ENCODE measurements around the gene FIGNL1. TPM values are rescaled to one million over a fixed set of nuclear protein-coding genes. Genes with fewer than 3 reads are reported as not detected.
A peak's percentile ranks its signal among the peaks of the same experiment; 100 is the strongest.

Gene FIGNL1
- total RNA-seq = 10 to 100 TPM in 3 of 4 donors, 1 to 10 TPM in 1; 6.6 to 22.8 (median 22.1) TPM

DNA sequence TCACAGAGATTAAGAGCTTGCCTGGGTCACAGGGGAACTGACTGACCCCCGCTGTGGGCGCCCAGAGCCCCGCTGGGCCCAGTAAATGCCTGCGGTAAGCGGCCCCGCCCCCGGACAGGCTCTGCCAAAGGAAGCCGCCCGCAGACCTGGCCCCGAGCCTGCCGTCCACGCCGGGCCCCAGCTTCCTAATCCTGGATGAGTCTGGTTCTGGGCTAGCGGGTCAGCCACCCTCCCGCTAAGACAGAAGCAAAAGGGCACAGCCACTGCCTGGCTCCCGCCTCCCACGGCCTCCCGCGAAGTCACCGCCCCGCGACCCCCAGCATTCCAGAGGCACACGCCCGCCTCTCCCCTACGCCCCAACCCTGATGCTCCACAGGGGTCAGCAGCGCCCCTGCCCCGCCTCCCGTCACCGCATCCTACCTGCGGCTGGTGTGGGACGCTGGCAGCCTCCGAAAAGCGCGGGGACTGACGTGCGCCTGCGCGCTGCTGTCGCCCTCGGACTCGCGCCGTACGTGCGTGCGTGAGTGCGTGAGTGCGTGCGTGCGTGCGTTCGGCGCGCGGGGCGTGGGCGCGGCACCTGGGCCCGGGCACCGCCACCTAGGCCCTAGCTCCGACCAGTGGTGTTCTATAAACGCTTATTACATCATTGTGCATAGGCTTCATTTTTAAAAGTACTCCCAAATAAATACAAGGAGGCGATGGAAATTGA, at the start of gene FIGNL1:
Gene FIGNL1, minus strand, starts transcription at position 470 of the 709 bp plus-strand sequence. CDS start 3,063 bp downstream, outside the sequence.
- peaks cover 0 to 20% (median 0%) of the 10 kb centered on the region in 3 donors for H3K36me3 ChIP-seq
- 0% methylated on average over 10 of the region's 63 CpGs; no CpG with 5 or more reads in 1 of the 2 donors for WGBS, 2 donors

GRCh38 chr7:50499092-50499491, 48.9 kb upstream of the FIGNL1 start:
- Histone ChIP-seq H3K27me3 (peaks cover 0 to 35% (median 0%) of the 10 kb centered on the region in 4 donors), H3K9me3 (no peaks in the 10 kb centered on the region), H3K27ac (no peak overlapping the region), H3K4me1 (peaks cover 0 to 34% (median 25%) of the 10 kb centered on the region in 3 donors), H3K36me3 (no peaks in the 10 kb centered on the region), H3K4me3 (no peak overlapping the region)
- WGBS, 2 donors = 77 to 84% methylated on average over 4 of the region's 6 CpGs
- intact Hi-C loops (cut with DNase I) = no loop called here
- no peak for DNase-seq
- no peak for TF ChIP-seq POLR2A (IDR thresholded peaks at IDR 0.05)
- TF ChIP-seq CTCF (IDR thresholded peaks at IDR 0.05) = no peak

More for the DNA sequence above, at the start of gene FIGNL1:
- no peak for DNase-seq
- Histone ChIP-seq H3K4me1 (peaks cover 9 to 44% (median 19%) of the 10 kb centered on the region in 3 donors), H3K9me3 (no peaks in the 10 kb centered on the region), H3K27ac (peak within 1 kb of the TSS; percentile 87 to 91 (median 90)), H3K27me3 (no peaks in the 10 kb centered on the region), H3K4me3 (peak within 1 kb of the TSS; percentile 70 to 93 (median 78))
- TF ChIP-seq CTCF (IDR thresholded peaks at IDR 0.05) (peak in 1 of 6 experiments; percentile 24), POLR2A (IDR thresholded peaks at IDR 0.05) (peak in 2 of 4 donors; percentile 18 to 50)
- intact Hi-C loops (cut with DNase I) = no loop called here

DNA sequence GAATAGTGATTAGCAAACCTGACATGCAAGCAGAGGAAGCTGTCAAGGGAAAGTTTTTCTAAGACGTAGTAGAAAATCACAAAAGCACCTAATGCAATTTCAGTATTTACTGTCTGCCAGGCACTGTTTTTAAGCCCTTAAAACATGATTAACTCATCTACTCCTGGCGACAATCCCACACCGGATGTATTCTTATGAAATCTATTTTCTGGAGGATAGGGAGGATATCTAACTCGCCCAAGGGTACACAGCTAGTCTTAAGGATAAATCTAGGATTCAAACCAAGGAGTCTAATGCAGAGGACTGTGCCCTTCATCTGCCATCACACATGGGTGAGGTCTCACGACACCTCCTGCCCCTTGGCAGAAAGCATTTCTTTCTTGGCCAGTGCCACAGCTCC, 47.8 kb upstream of the FIGNL1 start:
- TF ChIP-seq CTCF (IDR thresholded peaks at IDR 0.05) (no peak), POLR2A (IDR thresholded peaks at IDR 0.05) (no peak)
- Histone ChIP-seq H3K27me3 (peaks cover 0 to 35% (median 0%) of the 10 kb centered on the region in 4 donors), H3K36me3 (no peaks in the 10 kb centered on the region), H3K27ac (peak overlapping the region in 2 of 4 donors; percentile 26 to 49), H3K4me3 (no peak overlapping the region), H3K9me3 (no peaks in the 10 kb centered on the region), H3K4me1 (peaks cover 0 to 31% (median 22%) of the 10 kb centered on the region in 3 donors)
- intact Hi-C loops (cut with DNase I) = no loop called here
- 19 to 26% methylated on average over 5 of the region's 5 CpGs for WGBS, 2 donors
- DNase-seq = no peak

DNA sequence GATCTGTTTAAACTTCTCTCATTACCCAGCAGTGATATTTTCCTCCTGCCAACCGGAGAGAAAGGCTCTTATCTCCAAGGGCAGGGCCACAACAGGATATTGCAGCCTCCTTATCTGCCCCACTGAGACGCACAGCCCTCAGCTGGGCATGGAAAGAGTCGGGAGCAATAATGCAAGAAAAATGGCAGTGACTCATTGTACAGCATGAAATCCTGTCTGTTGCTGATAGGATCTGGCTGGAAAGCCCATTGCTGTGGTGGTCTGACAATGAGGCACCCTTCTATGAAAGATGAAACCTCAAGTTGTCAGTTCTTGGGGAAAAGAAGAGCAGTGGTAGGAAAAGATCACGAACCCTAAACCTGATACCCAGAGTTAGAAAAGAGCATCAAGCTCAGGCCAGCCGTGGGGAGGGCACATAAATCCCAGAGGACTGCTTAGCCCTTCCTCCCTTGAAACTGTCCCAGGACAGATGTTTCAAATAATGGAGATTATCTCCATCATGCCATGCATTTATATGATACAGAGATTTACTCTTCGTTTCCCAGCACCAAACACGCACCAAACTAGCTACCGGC, 47.0 kb upstream of the FIGNL1 start:
- peak overlapping the region in 2 of 4 donors; percentile 26 to 49 for H3K27ac ChIP-seq

More for the DNA sequence above, 47.0 kb upstream of the FIGNL1 start:
- Histone ChIP-seq H3K27me3 (peaks cover 0 to 35% (median 0%) of the 10 kb centered on the region in 4 donors), H3K4me1 (peaks cover 0 to 24% (median 17%) of the 10 kb centered on the region in 3 donors), H3K36me3 (no peaks in the 10 kb centered on the region), H3K4me3 (no peak overlapping the region), H3K9me3 (no peaks in the 10 kb centered on the region)
- intact Hi-C loops (cut with DNase I) = no loop called here
- no peak for DNase-seq
- TF ChIP-seq POLR2A (IDR thresholded peaks at IDR 0.05) = no peak
- no peak for TF ChIP-seq CTCF (IDR thresholded peaks at IDR 0.05)
- WGBS, 2 donors = 61 to 64% methylated on average over 8 of the region's 8 CpGs
